ENCODE measurements around the gene FBXO28. TPM values are rescaled to one million over a fixed set of nuclear protein-coding genes. Genes with fewer than 3 reads are reported as not detected.

Gene FBXO28
- total RNA-seq, 4 donors from 2014 or later = 16.7 to 21.3 (median 18.8) TPM

- WGBS, 2 donors = 45 to 49% methylated on average over 9 of the region's 9 CpGs
- H3K4me1 ChIP-seq = no peaks in the 10 kb centered on the region
- H3K27me3 ChIP-seq = no peaks in the 10 kb centered on the region
- H3K36me3 ChIP-seq = no peaks in the 10 kb centered on the region
- TF ChIP-seq POLR2A (IDR thresholded peaks at IDR 0.05) (no peak), EP300 (IDR thresholded peaks at IDR 0.05) (no peak), CTCF (IDR thresholded peaks at IDR 0.05) (no peak)
- H3K9me3 ChIP-seq = no peaks in the 10 kb centered on the region
- no peak for DNase-seq (ENCODE audit: low spot score in 2 of 2)
- no peak overlapping the region for H3K4me3 ChIP-seq
- peak overlapping the region in 2 of 4 donors; percentile 44 to 61 for H3K27ac ChIP-seq
Observed at GRCh38 chr1:224080115-224080774, 33.7 kb upstream of the FBXO28 start.

- TF ChIP-seq CTCF (IDR thresholded peaks at IDR 0.05) = no peak
- TF ChIP-seq POLR2A (IDR thresholded peaks at IDR 0.05) = no peak
- TF ChIP-seq EP300 (IDR thresholded peaks at IDR 0.05) = no peak
- Histone ChIP-seq H3K4me1 (no peaks in the 10 kb centered on the region), H3K27ac (peak overlapping the region in 1 of 4 donors; percentile 61), H3K27me3 (no peaks in the 10 kb centered on the region), H3K4me3 (no peak overlapping the region), H3K36me3 (no peaks in the 10 kb centered on the region), H3K9me3 (no peaks in the 10 kb centered on the region)
- no peak for DNase-seq (ENCODE audit: low spot score in 2 of 2)
- 88 to 91% methylated on average over 2 of the region's 2 CpGs for WGBS, 2 donors
Observed at GRCh38 chr1:224081604-224082003, 32.3 kb upstream of the FBXO28 start.

- H3K27ac ChIP-seq = peak overlapping the region in 1 of 4 donors; percentile 61
- H3K4me3 ChIP-seq = no peak overlapping the region
- H3K36me3 ChIP-seq = no peaks in the 10 kb centered on the region
- 58 to 76% methylated on average over 4 of the region's 4 CpGs for WGBS, 2 donors
- no peaks in the 10 kb centered on the region for H3K27me3 ChIP-seq
- no peak for DNase-seq (ENCODE audit: low spot score in 2 of 2)
- no peaks in the 10 kb centered on the region for H3K4me1 ChIP-seq
- TF ChIP-seq CTCF (IDR thresholded peaks at IDR 0.05) (no peak), EP300 (IDR thresholded peaks at IDR 0.05) (no peak), POLR2A (IDR thresholded peaks at IDR 0.05) (no peak)
- no peaks in the 10 kb centered on the region for H3K9me3 ChIP-seq
Observed at GRCh38 chr1:224082146-224082545, 31.8 kb upstream of the FBXO28 start.

GRCh38 chr1:224084867-224085266, 29.0 kb upstream of the FBXO28 start:
- TF ChIP-seq CTCF (IDR thresholded peaks at IDR 0.05) = no peak
- no peak for TF ChIP-seq EP300 (IDR thresholded peaks at IDR 0.05)
- no peak for TF ChIP-seq POLR2A (IDR thresholded peaks at IDR 0.05)
- Histone ChIP-seq H3K27ac (no peak overlapping the region), H3K9me3 (no peaks in the 10 kb centered on the region), H3K36me3 (no peaks in the 10 kb centered on the region), H3K27me3 (no peaks in the 10 kb centered on the region), H3K4me3 (no peak overlapping the region), H3K4me1 (no peaks in the 10 kb centered on the region)
- WGBS, 2 donors = 65 to 69% methylated on average over 4 of the region's 4 CpGs
- DNase-seq (ENCODE audit: low spot score in 2 of 2) = no peak

GRCh38 chr1:224085421-224086108, 28.3 kb upstream of the FBXO28 start:
- Histone ChIP-seq H3K4me1 (no peaks in the 10 kb centered on the region), H3K27ac (no peak overlapping the region), H3K27me3 (no peaks in the 10 kb centered on the region), H3K9me3 (no peaks in the 10 kb centered on the region), H3K4me3 (no peak overlapping the region), H3K36me3 (no peaks in the 10 kb centered on the region)
- 84 to 87% methylated on average over 4 of the region's 4 CpGs for WGBS, 2 donors
- TF ChIP-seq POLR2A (IDR thresholded peaks at IDR 0.05) (no peak), EP300 (IDR thresholded peaks at IDR 0.05) (no peak), CTCF (IDR thresholded peaks at IDR 0.05) (no peak)
- DNase-seq (ENCODE audit: low spot score in 2 of 2) = no peak

Measured in tibial nerve (tissue), 4 donors.